Astrocyte (in vitro differentiated cells and primary cell): Measurements from ENCODE around the gene CYTH3.

Experiments
- CTCF ChIP-seq: IDR thresholded peaks from 2 replicates; pipeline ENCODE4 v1.5.1; 2011; ENCODE audit warnings: low read depth, mild to moderate bottlenecking, inconsistent platforms, low read length, moderate library complexity; ENCODE audit not compliant: insufficient read depth
- EZH2 ChIP-seq: IDR thresholded peaks from 2 replicates; pipeline ENCODE4 v1.6.1; 2012; ENCODE audit warnings: mild to moderate bottlenecking, low read length, inconsistent platforms; ENCODE audit not compliant: insufficient read depth

- no peak for TF ChIP-seq CTCF
- no peak for TF ChIP-seq EZH2
Observed at GRCh38 chr7:6251653-6252052, 20.8 kb downstream of the CYTH3 start.
